C1 segment of cervical spinal cord (tissue), 14 donors: ENCODE measurements around the gene SPEM3.
"Not testable (repeated sequence)": the region's sequence is repeated elsewhere in the genome, so short reads cannot be mapped to it uniquely, and the experiment has no call there.

Experiments
- DNase-seq, 14 donors: peaks; one replicate each; lab custom pipeline; 2025; lab: John Stamatoyannopoulos, UW

Gene SPEM3

GRCh38 chr17:7442142-7442541 is 13.5 kb downstream of the SPEM3 start:
- no peak for DNase-seq

GRCh38 chr17:7443499-7444485 is 15.1 kb downstream of the SPEM3 start:
- no peak for DNase-seq

GRCh38 chr17:7444682-7445618 is 16.3 kb downstream of the SPEM3 start, which contains the start of gene CHRNB1:
Gene CHRNB1, plus strand, starts transcription at chr17:7445061. Its CDS starts 67 bp downstream, at chr17:7445128.
- DNase-seq: peak in 10 of 14 donors; percentile 18 to 75 (median 47)

GRCh38 chr17:7445619-7445968 is 16.9 kb downstream of the SPEM3 start:
- peak in 1 of 14 donors; percentile 64 for DNase-seq

- DNase-seq: no peak
Measured at GRCh38 chr17:7448461-7448860, 19.8 kb downstream of the SPEM3 start.

GRCh38 chr17:7459961-7460545 is 31.4 kb downstream of the SPEM3 start:
- DNase-seq: no peak

- no peak for DNase-seq
Measured at GRCh38 chr17:7460850-7461660, 32.4 kb downstream of the SPEM3 start.

GRCh38 chr17:7462474-7463371 is 34.1 kb downstream of the SPEM3 start:
- DNase-seq: no peak

GRCh38 chr17:7463372-7463846 is 34.8 kb downstream of the SPEM3 start:
- no peak for DNase-seq

GRCh38 chr17:7464081-7464480 is 35.4 kb downstream of the SPEM3 start:
- DNase-seq: no peak

GRCh38 chr17:7465597-7466275 is 37.1 kb downstream of the SPEM3 start:
- no peak for DNase-seq

GRCh38 chr17:7466318-7466638 is 37.6 kb downstream of the SPEM3 start:
- DNase-seq: no peak

GRCh38 chr17:7466639-7467341 is 38.1 kb downstream of the SPEM3 start:
- DNase-seq: peak in 4 of 14 donors; percentile 9 to 53 (median 25)

GRCh38 chr17:7467498-7467897 is 38.8 kb downstream of the SPEM3 start:
- DNase-seq: no peak

GRCh38 chr17:7468290-7468689 is 39.6 kb downstream of the SPEM3 start:
- DNase-seq: no peak

GRCh38 chr17:7468804-7469389 is 40.2 kb downstream of the SPEM3 start:
- no peak for DNase-seq

GRCh38 chr17:7469843-7470242 is 41.2 kb downstream of the SPEM3 start:
- DNase-seq: not testable (repeated sequence)

GRCh38 chr17:7470457-7470973 is 41.9 kb downstream of the SPEM3 start:
- DNase-seq: not testable (repeated sequence)
